NCI-H226 (cell line): ENCODE results near the gene OR13F1.
A peak's percentile ranks its signal among the peaks of the same experiment; 100 is the strongest.
"Not testable (repeated sequence)": the region's sequence is repeated elsewhere in the genome, so short reads cannot be mapped to it uniquely, and the experiment has no call there.

Experiments
- DNase-seq: peaks from one replicate; pipeline ENCODE4 v3.0.0-alpha.2; 2015

Gene OR13F1

GRCh38 chr9:104503963-104504362, at the start of gene OR13F1:
Gene OR13F1, plus strand, starts transcription at chr9:104504263. Its CDS starts 0 bp downstream, at chr9:104504263.
- DNase-seq, result no peak

GRCh38 chr9:104456831-104457230, 47.2 kb upstream of the OR13F1 start:
- no peak for DNase-seq

- no peak for DNase-seq
Measured at GRCh38 chr9:104463864-104464263, 40.2 kb upstream of the OR13F1 start.

GRCh38 chr9:104468261-104468660, 35.8 kb upstream of the OR13F1 start:
- no peak for DNase-seq

GRCh38 chr9:104482921-104483570, 21.0 kb upstream of the OR13F1 start:
- DNase-seq, result no peak

GRCh38 chr9:104485014-104485413, 19.0 kb upstream of the OR13F1 start:
- no peak for DNase-seq

GRCh38 chr9:104494808-104495207, 9.3 kb upstream of the OR13F1 start:
- DNase-seq, result peak; percentile 2

- DNase-seq, result no peak
Measured at GRCh38 chr9:104503440-104503839, 623 bp upstream of the OR13F1 start.

- no peak for DNase-seq
Measured at GRCh38 chr9:104506565-104506964, 2.5 kb downstream of the OR13F1 start.

GRCh38 chr9:104514901-104515300, 10.8 kb downstream of the OR13F1 start:
- no peak for DNase-seq

- DNase-seq, result not testable (repeated sequence)
Measured at GRCh38 chr9:104520241-104520640, 16.2 kb downstream of the OR13F1 start.

GRCh38 chr9:104527109-104527508, 23.0 kb downstream of the OR13F1 start, which contains the start of gene OR13C4:
Gene OR13C4, minus strand, starts transcription at chr9:104527209. Its CDS starts 0 bp downstream, at chr9:104527209.
- DNase-seq, result no peak

GRCh38 chr9:104536756-104537155, 32.7 kb downstream of the OR13F1 start, which contains the start of gene OR13C3:
Gene OR13C3, minus strand, starts transcription at chr9:104536856. Its CDS starts 133 bp downstream, at chr9:104536723.
- DNase-seq, result no peak

GRCh38 chr9:104539275-104539674, 35.2 kb downstream of the OR13F1 start:
- no peak for DNase-seq

- no peak for DNase-seq
Measured at GRCh38 chr9:104544644-104545043, 40.6 kb downstream of the OR13F1 start.

GRCh38 chr9:104553261-104553660, 49.2 kb downstream of the OR13F1 start:
- peak; percentile 27 for DNase-seq
